Measurements from ENCODE around the gene CPHXL2.

The CPHXL2 gene

GRCh38 chr16:75676909-75677308, at the start of gene CPHXL2:
TSS of gene CPHXL2 (minus strand) at chr16:75677009. CDS start at chr16:75676999, 10 bp downstream.
- in situ Hi-C loops (cut with MboI; ENCODE audit: low sequenced_read_pairs) = no loop called here

DNA sequence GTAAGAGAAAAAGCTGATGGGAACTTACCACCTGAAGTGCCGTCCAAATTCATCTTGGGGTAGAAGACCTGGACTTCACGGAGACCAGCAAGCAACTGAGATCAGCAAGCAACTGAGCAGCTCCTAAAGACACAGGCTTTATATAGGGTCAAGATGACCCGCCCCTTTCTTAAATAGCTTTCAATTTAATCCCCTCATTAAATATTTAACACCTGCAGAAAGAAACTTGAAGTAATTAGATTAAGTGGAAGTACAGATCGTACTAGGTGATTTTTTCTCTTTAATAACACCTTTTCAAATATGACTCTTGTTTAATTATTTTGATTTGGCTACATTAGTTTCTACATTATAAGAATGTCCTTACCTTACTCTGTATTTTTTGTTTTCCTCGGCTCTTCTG, 49.6 kb upstream of the CPHXL2 start, which contains the start of gene CPHXL:
TSS of gene CPHXL (minus strand) at position 101 of the 400 bp plus-strand sequence. CDS start at position 53, 48 bp downstream.
- in situ Hi-C loops (cut with MboI; ENCODE audit: low sequenced_read_pairs) = no loop called here

- in situ Hi-C loops (cut with MboI; ENCODE audit: low sequenced_read_pairs) = no loop called here
Observed at GRCh38 chr16:75718452-75718851, 41.6 kb upstream of the CPHXL2 start.

DNA sequence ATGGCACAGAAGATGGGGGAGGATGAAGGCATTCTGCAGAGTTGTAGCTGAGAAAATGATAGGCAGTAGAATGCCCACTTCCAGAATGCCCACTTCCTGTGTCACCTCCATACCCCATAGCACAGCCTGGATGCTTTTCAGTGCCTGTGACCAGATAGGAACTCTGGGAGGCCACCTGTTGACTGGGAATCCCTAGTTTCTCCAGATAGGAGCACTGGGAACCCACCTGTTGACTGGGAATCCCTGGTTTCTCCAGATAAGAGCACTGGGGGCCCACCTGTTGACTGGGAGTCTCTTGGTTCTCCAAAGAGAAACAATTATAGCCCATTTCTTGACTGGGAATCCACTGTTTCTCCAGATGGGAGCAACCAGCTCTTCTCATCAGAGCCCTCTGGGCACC, 37.9 kb upstream of the CPHXL2 start:
- in situ Hi-C loops (cut with MboI; ENCODE audit: low sequenced_read_pairs) = no loop called here

DNA sequence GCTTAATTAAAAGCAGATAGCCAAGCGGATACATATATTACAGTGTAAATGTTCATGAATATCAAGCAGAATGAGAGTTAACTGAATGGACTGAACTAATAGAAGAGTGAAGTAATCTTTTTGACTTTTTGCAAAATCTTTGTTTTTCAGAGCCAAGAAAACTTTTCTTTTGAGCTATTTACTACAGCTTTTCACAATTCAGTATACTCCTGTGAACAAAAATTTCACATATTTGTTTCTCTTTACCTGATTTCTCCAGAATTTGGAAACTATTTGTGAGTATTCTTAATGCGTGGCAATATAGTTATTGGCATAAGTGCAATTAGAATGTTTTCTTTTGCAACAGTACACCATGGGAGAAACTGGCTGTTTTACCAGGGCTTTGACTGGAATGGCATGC, 33.5 kb upstream of the CPHXL2 start:
- in situ Hi-C loops (cut with MboI; ENCODE audit: low sequenced_read_pairs) = no loop called here

DNA sequence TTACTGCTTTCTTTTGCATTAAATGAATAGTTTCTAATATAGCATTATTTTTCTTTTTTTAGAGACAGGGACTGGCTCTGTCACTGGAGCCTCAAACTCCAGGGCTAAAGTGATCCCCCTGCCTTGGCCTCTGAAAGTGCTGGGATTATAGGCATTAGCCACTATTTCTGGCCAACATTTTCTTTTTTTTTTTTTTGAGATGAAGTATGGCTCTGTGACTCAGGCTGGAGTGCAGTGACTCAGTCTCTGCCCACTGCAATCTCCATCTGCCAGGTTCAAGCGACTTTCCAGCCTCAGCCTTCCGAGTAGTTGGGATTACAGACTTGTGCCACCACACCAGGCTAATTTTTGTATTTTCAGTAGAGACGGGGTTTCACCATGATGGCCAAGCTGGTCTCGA, 26.5 kb upstream of the CPHXL2 start:
- in situ Hi-C loops (cut with MboI; ENCODE audit: low sequenced_read_pairs) = no loop called here

DNA sequence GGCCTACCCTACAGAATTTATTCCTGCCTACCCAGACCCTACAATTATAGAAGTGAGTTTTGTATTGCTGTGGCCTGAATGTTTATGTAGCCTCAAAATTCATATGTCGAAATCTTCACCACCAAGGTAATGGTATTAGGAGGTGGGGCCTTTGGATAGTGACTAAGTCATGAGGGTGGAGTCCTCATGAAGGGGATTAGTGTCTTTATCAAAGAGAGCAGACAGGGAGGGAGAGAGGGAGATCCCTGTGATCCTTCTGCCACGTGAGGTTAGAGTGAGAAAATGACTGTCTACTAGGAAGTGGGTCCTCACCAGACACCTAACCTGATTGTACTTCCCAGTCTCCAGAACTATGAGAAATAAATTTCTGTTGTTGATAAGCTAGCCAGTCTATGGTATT, 25.4 kb upstream of the CPHXL2 start:
- in situ Hi-C loops (cut with MboI; ENCODE audit: low sequenced_read_pairs) = no loop called here

DNA sequence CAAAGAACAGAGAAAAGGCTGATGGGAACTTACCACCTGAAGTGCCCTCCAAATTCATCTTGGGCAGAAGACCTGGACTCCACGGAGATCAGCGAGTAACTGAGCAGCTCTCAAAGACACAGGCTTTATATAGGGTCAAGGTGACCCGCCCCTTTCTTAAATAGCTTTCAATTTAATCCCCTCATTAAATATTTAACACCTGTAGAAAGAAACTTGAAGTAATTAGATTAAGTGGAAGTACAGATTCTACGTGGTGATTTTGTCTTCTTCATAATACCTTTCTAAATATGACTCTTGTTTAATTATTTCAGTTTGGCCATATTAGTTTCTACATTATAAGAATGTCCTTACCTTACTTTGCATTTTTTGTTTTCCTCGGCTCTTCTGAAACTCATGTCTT, 24.6 kb upstream of the CPHXL2 start, which contains the start of gene DUXB:
TSS of gene DUXB (minus strand) at position 101 of the 400 bp plus-strand sequence. CDS start at position 58, 43 bp downstream.
- in situ Hi-C loops (cut with MboI; ENCODE audit: low sequenced_read_pairs) = no loop called here

- in situ Hi-C loops (cut with MboI; ENCODE audit: low sequenced_read_pairs) = no loop called here
Observed at GRCh38 chr16:75697571-75697970, 20.8 kb upstream of the CPHXL2 start.

DNA sequence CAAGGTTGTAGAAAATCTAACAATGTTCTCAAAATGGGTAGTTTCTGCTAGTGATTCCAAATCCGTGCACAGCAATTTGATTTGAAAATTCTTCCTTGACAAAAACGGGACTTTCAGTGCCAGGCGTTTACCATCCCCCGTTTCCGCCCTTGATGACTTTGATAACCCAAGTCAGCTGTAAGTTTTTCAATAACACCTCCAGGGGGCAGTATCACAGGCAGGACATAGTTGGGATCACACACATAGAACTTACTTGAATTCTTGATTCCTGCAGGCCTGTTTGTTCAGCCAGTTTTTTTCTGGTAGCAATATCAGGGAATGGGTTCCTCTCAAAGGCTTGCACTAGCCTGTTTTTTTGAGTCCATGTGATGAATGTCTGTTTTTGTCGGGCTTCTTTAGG, 18.9 kb upstream of the CPHXL2 start:
- in situ Hi-C loops (cut with MboI; ENCODE audit: low sequenced_read_pairs) = no loop called here

- in situ Hi-C loops (cut with MboI; ENCODE audit: low sequenced_read_pairs) = no loop called here
Observed at GRCh38 chr16:75687361-75687760, 10.6 kb upstream of the CPHXL2 start.

DNA sequence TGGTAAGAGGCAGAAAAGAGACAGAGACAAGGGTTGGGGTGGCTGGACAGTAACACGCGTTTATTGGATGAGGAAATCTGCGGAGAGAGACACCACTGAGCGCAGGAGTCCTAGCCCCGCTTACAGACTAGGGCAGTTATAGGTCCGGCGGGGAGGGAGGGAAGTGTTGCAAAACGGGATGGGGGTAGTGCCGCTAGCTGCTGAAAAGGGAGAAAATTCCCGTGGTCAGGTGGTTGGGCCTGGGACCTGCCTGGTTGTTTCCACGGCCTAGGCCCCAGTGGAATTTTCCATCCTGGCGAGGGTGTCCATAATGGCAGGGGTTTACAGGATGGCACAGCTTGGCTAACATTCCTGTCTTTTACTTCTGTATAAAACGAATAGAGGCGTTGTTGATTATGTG, 5.5 kb upstream of the CPHXL2 start:
- in situ Hi-C loops (cut with MboI; ENCODE audit: low sequenced_read_pairs) = no loop called here

- in situ Hi-C loops (cut with MboI; ENCODE audit: low sequenced_read_pairs) = no loop called here
Observed at GRCh38 chr16:75679366-75679765, 2.6 kb upstream of the CPHXL2 start.

DNA sequence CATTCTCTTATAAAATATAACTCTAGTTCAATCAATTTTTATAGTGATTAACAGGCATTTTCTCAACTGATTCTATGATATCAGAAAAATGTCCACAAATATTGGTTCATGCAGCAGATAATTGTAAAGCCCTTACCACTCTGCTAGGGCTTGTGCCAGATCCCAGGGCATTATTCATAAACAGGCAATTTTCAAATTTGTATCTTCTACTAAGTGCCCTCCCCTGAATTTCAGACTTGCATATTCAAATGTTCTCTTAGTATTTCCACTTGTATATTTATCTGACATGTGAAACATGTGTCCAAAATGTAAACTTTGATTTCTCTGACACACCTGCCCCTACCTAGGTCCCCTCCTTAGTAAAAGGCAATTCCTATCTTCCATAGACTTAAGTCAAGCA, 9.3 kb downstream of the CPHXL2 start:
- in situ Hi-C loops (cut with MboI; ENCODE audit: low sequenced_read_pairs) = no loop called here

GRCh38 chr16:75660726-75661302, 16.0 kb downstream of the CPHXL2 start:
- in situ Hi-C loops (cut with MboI; ENCODE audit: low sequenced_read_pairs) = no loop called here

DNA sequence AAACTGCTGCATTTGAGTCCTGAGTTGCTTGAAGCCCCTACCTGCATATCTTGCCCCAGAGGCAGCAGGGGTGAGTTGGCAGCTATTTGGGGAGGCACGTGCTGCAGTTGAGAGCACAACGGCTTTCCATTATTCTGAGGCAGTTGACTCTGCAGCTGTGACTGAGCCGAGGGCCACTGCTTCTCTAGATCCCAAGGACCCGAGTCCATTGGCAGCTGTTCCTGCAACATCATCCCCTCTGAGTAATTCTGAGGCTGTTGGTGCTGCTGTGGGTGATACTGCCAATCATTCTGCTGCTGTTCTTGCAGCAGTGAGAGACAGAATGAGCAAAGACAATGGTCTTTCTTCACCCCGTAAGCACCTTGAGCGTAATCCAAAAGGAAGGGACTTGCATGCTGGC, 16.5 kb downstream of the CPHXL2 start:
- in situ Hi-C loops (cut with MboI; ENCODE audit: low sequenced_read_pairs) = no loop called here

- in situ Hi-C loops (cut with MboI; ENCODE audit: low sequenced_read_pairs) = no loop called here
Observed at GRCh38 chr16:75658175-75658574, 18.6 kb downstream of the CPHXL2 start.

DNA sequence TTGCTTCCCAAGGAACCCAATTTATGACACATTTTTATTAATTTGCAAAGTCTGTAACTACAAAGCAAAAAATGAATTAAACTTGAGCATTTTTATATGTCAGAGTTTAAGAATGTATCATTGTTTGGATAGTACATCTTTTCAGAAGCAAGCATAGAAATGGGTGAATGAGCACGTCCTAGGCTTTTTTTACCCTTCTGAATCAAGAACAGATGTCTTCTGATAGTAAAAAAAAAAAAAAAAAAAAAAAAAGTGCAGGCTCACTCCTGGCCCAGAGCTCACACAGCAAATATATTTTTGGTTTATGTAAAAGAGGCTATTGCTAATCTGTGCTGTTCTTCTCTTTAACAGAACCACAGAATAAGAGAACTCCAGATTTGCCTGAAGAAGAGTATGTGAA, 22.9 kb downstream of the CPHXL2 start:
- in situ Hi-C loops (cut with MboI; ENCODE audit: low sequenced_read_pairs) = no loop called here

DNA sequence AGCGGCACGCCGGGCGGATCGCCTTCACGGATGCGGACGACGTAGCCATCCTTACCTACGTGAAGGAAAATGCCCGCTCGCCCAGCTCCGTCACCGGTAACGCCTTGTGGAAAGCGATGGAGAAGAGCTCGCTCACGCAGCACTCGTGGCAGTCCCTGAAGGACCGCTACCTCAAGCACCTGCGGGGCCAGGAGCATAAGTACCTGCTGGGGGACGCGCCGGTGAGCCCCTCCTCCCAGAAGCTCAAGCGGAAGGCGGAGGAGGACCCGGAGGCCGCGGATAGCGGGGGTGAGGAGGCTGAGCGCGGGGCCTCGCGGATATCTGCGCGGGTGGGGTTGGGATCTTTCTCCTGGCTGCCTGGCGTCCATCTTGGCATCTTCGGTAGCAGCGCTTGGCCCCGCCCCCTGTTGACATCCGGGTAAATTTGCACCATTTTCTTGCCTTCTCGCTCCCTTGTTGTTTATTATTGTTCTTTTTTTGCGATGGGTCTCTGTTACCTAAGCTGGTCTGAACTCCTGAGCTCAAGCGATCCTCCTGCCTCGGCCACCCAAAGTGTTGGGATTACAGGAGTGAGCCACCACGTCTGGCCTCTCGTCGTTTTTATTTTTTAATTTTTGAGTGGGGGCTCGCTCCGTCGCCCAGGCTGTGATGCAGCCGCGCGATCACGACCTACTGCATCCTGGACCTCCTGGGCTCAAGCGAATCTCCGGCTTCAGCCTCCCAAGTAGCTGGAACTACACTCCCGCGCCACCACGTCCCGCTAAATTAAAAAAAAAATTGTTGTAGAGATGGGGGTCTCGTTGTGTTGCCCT, 28.3 kb downstream of the CPHXL2 start:
- in situ Hi-C loops (cut with MboI; ENCODE audit: low sequenced_read_pairs) = no loop called here

DNA sequence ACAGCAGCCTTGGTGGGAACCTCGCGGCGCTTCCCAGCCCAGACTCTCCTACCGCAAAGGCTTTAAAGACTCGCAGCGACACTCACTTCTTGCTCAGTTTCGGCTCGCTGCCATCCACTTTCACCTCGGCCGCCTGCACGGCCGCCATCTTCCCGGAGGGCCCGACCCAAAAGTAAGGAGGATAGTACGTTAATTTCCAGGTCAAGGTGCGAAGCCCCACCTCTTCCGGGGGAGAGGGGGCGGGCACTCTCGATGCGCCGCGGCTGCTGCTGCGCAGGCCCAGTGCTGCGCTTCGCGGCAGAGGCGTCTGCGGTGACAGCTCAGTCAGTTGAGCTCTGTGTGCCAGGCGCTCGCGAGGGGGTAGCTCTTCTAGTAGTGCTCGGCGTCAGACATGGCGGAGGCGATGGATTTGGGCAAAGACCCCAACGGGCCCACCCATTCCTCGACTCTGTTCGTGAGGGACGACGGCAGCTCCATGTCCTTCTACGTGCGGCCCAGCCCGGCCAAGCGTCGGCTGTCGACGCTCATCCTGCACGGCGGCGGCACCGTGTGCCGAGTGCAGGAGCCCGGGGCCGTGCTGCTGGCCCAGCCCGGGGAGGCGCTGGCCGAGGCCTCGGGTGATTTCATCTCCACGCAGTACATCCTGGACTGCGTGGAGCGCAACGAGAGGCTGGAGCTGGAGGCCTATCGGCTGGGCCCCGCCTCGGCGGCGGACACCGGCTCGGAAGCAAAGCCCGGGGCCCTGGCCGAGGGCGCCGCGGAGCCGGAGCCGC, 29.1 kb downstream of the CPHXL2 start, which contains the start of the genes KARS1 and TERF2IP:
TSS of gene KARS1 (minus strand) at position 174 of the 773 bp plus-strand sequence. CDS start at position 148, 26 bp downstream.
TSS of gene TERF2IP (plus strand) at position 282 of the 773 bp plus-strand sequence. CDS start at position 392, 110 bp downstream.
- in situ Hi-C loops (cut with MboI; ENCODE audit: low sequenced_read_pairs) = no loop called here

- in situ Hi-C loops (cut with MboI; ENCODE audit: low sequenced_read_pairs) = no loop called here
Observed at GRCh38 chr16:75647112-75647491, 29.7 kb downstream of the CPHXL2 start.

Measured in HL-60/S4 treated with phorbol 12-myristate 13-acetate at 8.2 ng/mL for 4 days and 3 days (cell line).